Neural progenitor cell (in vitro differentiated cells): ENCODE results near the gene CAMSAP1.

ENCODE experiments used
- EZH2 ChIP-seq: fragments of 200-600 bp; sonication (generic); IDR thresholded peaks from 2 replicates; pipeline ENCODE4 v1.6.1; 2017; ENCODE audit warnings: antibody characterized with exemption, mild to moderate bottlenecking, moderate library complexity
- EZH2phosphoT487 ChIP-seq: fragments of 200-600 bp; sonication (generic); IDR thresholded peaks from 2 replicates; pipeline ENCODE4 v1.6.1; 2017; ENCODE audit warnings: antibody characterized with exemption
- TF ChIP-seq, protein P1 (sequence below): fragments of 200-600 bp; sonication (generic); IDR thresholded peaks from 2 replicates; pipeline ENCODE4 v1.5.1; 2017; ENCODE audit warnings: antibody characterized with exemption, mild to moderate bottlenecking

DNA sequence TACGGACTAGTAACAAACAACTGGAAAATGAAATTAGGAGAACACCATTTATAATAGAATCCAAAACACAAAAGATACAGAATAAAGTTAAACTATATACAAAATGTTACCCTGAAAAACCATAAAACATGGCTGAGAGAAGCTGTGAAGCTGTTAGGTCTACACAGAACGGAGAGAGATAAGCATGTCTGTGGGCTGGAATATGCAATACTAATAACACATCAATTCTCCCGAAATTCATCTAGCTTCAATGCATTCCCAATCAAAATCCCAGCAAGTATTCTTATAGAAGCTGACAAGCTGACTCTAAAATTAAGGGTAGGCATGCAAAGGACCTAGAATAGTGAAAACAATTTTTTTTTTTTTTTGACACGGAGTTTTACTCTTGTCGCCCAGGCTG, 32.5 kb downstream of the CAMSAP1 start:
- TF ChIP-seq, protein P1, sequence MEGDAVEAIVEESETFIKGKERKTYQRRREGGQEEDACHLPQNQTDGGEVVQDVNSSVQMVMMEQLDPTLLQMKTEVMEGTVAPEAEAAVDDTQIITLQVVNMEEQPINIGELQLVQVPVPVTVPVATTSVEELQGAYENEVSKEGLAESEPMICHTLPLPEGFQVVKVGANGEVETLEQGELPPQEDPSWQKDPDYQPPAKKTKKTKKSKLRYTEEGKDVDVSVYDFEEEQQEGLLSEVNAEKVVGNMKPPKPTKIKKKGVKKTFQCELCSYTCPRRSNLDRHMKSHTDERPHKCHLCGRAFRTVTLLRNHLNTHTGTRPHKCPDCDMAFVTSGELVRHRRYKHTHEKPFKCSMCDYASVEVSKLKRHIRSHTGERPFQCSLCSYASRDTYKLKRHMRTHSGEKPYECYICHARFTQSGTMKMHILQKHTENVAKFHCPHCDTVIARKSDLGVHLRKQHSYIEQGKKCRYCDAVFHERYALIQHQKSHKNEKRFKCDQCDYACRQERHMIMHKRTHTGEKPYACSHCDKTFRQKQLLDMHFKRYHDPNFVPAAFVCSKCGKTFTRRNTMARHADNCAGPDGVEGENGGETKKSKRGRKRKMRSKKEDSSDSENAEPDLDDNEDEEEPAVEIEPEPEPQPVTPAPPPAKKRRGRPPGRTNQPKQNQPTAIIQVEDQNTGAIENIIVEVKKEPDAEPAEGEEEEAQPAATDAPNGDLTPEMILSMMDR: no peak
- TF ChIP-seq EZH2 (no peak), EZH2phosphoT487 (no peak)
